HG02938 (cell line): ENCODE measurements around the gene CFAP46.
"Not testable (repeated sequence)": the region's sequence is repeated elsewhere in the genome, so short reads cannot be mapped to it uniquely, and the experiment has no call there.

ENCODE experiments used
- ATAC-seq: cut with Tn5 transposase; IDR thresholded peaks from one replicate; pipeline ENCODE4 v1.9.1; 2021; ENCODE audit warnings: mild to moderate bottlenecking, moderate library complexity; ENCODE audit not compliant: unreplicated experiment

CFAP46 gene

GRCh38 chr10:132979491-132980425, 37.4 kb upstream of the CFAP46 start:
- no peak for ATAC-seq

- no peak for ATAC-seq
Measured at GRCh38 chr10:132978542-132978941, 36.2 kb upstream of the CFAP46 start.

- no peak for ATAC-seq
Measured at GRCh38 chr10:132977807-132978206, 35.4 kb upstream of the CFAP46 start.

GRCh38 chr10:132977076-132977475, 34.7 kb upstream of the CFAP46 start:
- ATAC-seq, result no peak

- no peak for ATAC-seq
Measured at GRCh38 chr10:132975831-132976682, 33.7 kb upstream of the CFAP46 start.

GRCh38 chr10:132974886-132975830, 32.8 kb upstream of the CFAP46 start:
- ATAC-seq, result no peak

- ATAC-seq, result no peak
Measured at GRCh38 chr10:132974249-132974796, 32.0 kb upstream of the CFAP46 start.

- ATAC-seq, result no peak
Measured at GRCh38 chr10:132973903-132974241, 31.5 kb upstream of the CFAP46 start.

- ATAC-seq, result no peak
Measured at GRCh38 chr10:132972986-132973902, 30.9 kb upstream of the CFAP46 start.

GRCh38 chr10:132972149-132972985, 30.0 kb upstream of the CFAP46 start:
- ATAC-seq, result no peak

- no peak for ATAC-seq
Measured at GRCh38 chr10:132971448-132972148, 29.2 kb upstream of the CFAP46 start.

GRCh38 chr10:132970641-132971438, 28.5 kb upstream of the CFAP46 start:
- no peak for ATAC-seq

GRCh38 chr10:132967540-132967939, 25.2 kb upstream of the CFAP46 start:
- no peak for ATAC-seq

- no peak for ATAC-seq
Measured at GRCh38 chr10:132965411-132966057, 23.2 kb upstream of the CFAP46 start.

- not testable (repeated sequence) for ATAC-seq
Measured at GRCh38 chr10:132964707-132965410, 22.5 kb upstream of the CFAP46 start.

GRCh38 chr10:132964231-132964630, 21.9 kb upstream of the CFAP46 start:
- no peak for ATAC-seq
